B cell (primary cell): Measurements from ENCODE around the gene SUMO3.

Source experiments
- EZH2 ChIP-seq: IDR thresholded peaks from 2 replicates; pipeline ENCODE4 v1.6.1; 2012; ENCODE audit warnings: borderline replicate concordance, low read depth, mild to moderate bottlenecking, moderate library complexity, low read length; ENCODE audit not compliant: insufficient read depth, poor library complexity, severe bottlenecking
- TF ChIP-seq, protein P1 (sequence below): fragments of 200-600 bp; IDR thresholded peaks from one replicate; pipeline ENCODE4 v1.8.0; 2022; ENCODE audit warnings: antibody characterized with exemption, mild to moderate bottlenecking

DNA sequence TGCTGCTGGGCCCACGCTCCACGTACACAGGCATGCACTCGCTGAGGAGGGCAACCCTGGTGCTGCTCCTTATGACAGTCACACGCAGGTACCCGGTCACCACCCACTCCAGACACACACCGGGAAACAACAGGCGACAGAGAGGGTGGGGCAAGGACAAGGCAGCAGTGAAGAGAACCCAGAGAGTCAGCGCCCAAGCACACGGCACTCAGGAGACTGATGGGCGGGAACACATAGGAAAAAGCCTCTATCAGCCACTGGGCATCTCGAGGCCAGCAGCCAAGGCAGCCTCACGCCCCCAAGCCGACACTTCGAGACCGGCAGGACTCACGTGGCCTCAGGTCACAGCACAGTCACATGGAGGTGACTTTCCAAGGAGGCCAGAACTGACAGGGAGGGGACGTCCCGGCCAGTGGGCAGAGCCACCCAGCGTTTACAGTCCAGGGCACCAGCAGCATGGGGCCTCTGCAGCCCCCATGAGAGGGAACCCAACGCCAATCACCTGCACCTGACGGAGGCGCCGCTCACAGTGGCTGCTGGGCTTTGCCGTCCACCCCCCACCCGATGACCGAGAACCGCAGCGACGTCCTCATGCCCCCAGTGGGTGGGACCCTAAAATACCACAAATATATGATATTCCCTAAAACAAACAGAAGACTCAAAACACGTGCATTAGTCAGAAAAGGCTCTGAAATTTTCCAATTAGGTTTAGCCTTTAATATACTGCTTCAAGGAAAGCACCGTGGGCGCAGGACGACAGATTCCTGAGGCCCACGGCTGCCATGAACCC is 35.9 kb upstream of the SUMO3 start:
- TF ChIP-seq EZH2 = no peak
- TF ChIP-seq, protein P1, sequence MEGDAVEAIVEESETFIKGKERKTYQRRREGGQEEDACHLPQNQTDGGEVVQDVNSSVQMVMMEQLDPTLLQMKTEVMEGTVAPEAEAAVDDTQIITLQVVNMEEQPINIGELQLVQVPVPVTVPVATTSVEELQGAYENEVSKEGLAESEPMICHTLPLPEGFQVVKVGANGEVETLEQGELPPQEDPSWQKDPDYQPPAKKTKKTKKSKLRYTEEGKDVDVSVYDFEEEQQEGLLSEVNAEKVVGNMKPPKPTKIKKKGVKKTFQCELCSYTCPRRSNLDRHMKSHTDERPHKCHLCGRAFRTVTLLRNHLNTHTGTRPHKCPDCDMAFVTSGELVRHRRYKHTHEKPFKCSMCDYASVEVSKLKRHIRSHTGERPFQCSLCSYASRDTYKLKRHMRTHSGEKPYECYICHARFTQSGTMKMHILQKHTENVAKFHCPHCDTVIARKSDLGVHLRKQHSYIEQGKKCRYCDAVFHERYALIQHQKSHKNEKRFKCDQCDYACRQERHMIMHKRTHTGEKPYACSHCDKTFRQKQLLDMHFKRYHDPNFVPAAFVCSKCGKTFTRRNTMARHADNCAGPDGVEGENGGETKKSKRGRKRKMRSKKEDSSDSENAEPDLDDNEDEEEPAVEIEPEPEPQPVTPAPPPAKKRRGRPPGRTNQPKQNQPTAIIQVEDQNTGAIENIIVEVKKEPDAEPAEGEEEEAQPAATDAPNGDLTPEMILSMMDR = no peak
